DOHH2 (cell line): ENCODE results near the gene POC1B.

ENCODE experiments used
- H3F3A ChIP-seq: fragments of 200-600 bp; sonication (generic), shearing (Covaris generic); 2 replicates; pipeline ENCODE4 v1.6.0; 2016; ENCODE audit warnings: antibody characterized with exemption, mild to moderate bottlenecking; ENCODE audit not compliant: control insufficient read depth, insufficient read depth
- H3K27ac ChIP-seq: fragments of 200-600 bp; sonication (generic); 2 replicates; pipeline ENCODE4 v1.5.1; 2014; ENCODE audit warnings: low read depth, mild to moderate bottlenecking, low read length, moderate library complexity
- H3K27me3 ChIP-seq: fragments of 200-600 bp; sonication (generic); 2 replicates; pipeline ENCODE4 v1.6.1; 2014; ENCODE audit warnings: mild to moderate bottlenecking, low read length, mixed read lengths; ENCODE audit not compliant: control insufficient read depth
- H3K36me3 ChIP-seq: fragments of 200-600 bp; sonication (generic); 2 replicates; pipeline ENCODE4 v1.6.1; 2014; ENCODE audit warnings: mild to moderate bottlenecking, low read length, moderate library complexity, mixed read lengths; ENCODE audit not compliant: control insufficient read depth
- H3K4me1 ChIP-seq: fragments of 200-600 bp; sonication (generic); 2 replicates; pipeline ENCODE4 v1.6.1; 2014; ENCODE audit warnings: mild to moderate bottlenecking, low read length, mixed read lengths; ENCODE audit not compliant: control insufficient read depth
- H3K4me2 ChIP-seq: fragments of 200-600 bp; sonication (generic); 2 replicates; pipeline ENCODE4 v1.6.0; 2014; ENCODE audit warnings: mild to moderate bottlenecking, low read length, moderate library complexity
- H3K4me3 ChIP-seq: fragments of 200-600 bp; sonication (generic); 2 replicates; pipeline ENCODE4 v1.5.1; 2014; ENCODE audit warnings: mild to moderate bottlenecking, low read length, mixed read lengths
- H3K79me2 ChIP-seq: fragments of 200-600 bp; sonication (generic); 2 replicates; pipeline ENCODE4 v1.6.1; 2014; ENCODE audit warnings: mild to moderate bottlenecking, low read length, mixed read lengths; ENCODE audit not compliant: control insufficient read depth
- H3K9me2 ChIP-seq: fragments of 200-600 bp; sonication (generic); replicated peaks from 2 replicates; pipeline ENCODE4 v1.6.1; 2014; ENCODE audit warnings: mild to moderate bottlenecking, low read length, mixed read lengths; ENCODE audit not compliant: control insufficient read depth
- H3K9me3 ChIP-seq: fragments of 200-600 bp; sonication (generic); 2 replicates; pipeline ENCODE4 v1.6.1; 2014; ENCODE audit warnings: antibody characterized with exemption, low read length, mixed read lengths; ENCODE audit not compliant: control insufficient read depth, insufficient read depth
- H4K20me1 ChIP-seq: fragments of 200-600 bp; sonication (generic); 2 replicates; pipeline ENCODE4 v1.6.0; 2014; ENCODE audit warnings: low read depth, mild to moderate bottlenecking, antibody characterized with exemption, low read length, moderate library complexity; ENCODE audit not compliant: control insufficient read depth, insufficient read depth
- CTCF ChIP-seq: fragments of 200-600 bp; sonication (generic); IDR thresholded peaks from one replicate; pipeline ENCODE4 v1.5.1; 2014; ENCODE audit warnings: antibody characterized with exemption, mild to moderate bottlenecking, low read depth, low read length; ENCODE audit not compliant: poor library complexity, severe bottlenecking
- EZH2phosphoT487 ChIP-seq: fragments of 200-600 bp; sonication (generic); IDR thresholded peaks from 2 replicates; pipeline ENCODE4 v1.6.1; 2017; ENCODE audit warnings: borderline replicate concordance, mild to moderate bottlenecking, antibody characterized with exemption, low read length, moderate library complexity, mixed read lengths

The POC1B gene

GRCh38 chr12:89391726-89392336, 134.0 kb downstream of the POC1B start:
- Histone ChIP-seq H3K27ac (no peak overlapping the region), H3K4me2 (no peak overlapping the region), H3K36me3 (no peaks in the 10 kb centered on the region), H3K9me3 (no peaks in the 10 kb centered on the region), H3K79me2 (no peaks in the 10 kb centered on the region), H4K20me1 (no peaks in the 10 kb centered on the region), H3K27me3 (peaks cover 4% of the 10 kb centered on the region; the same call in 1 of the 2 replicates), H3K9me2 (no peaks in the 10 kb centered on the region), H3K4me3 (no peak overlapping the region), H3F3A (no peaks in the 10 kb centered on the region), H3K4me1 (no peaks in the 10 kb centered on the region)
- no peak for TF ChIP-seq EZH2phosphoT487
- no peak for TF ChIP-seq CTCF

- Histone ChIP-seq H3F3A (no peaks in the 10 kb centered on the region), H3K79me2 (no peaks in the 10 kb centered on the region), H3K4me1 (no peaks in the 10 kb centered on the region), H3K36me3 (no peaks in the 10 kb centered on the region), H4K20me1 (no peaks in the 10 kb centered on the region), H3K4me2 (no peak overlapping the region), H3K9me3 (no peaks in the 10 kb centered on the region), H3K27me3 (peaks cover 4% of the 10 kb centered on the region; the same call in 1 of the 2 replicates), H3K4me3 (no peak overlapping the region), H3K9me2 (no peaks in the 10 kb centered on the region), H3K27ac (no peak overlapping the region)
- TF ChIP-seq EZH2phosphoT487 (no peak), CTCF (no peak)
These were observed 134.8 kb downstream of the POC1B start for GRCh38 chr12:89390802-89391673.

GRCh38 chr12:89389755-89390661, 135.8 kb downstream of the POC1B start:
- H3K27me3 ChIP-seq = peaks cover 4% of the 10 kb centered on the region; the same call in 1 of the 2 replicates
- no peaks in the 10 kb centered on the region for H3K9me2 ChIP-seq
- H3F3A ChIP-seq = no peaks in the 10 kb centered on the region
- H3K79me2 ChIP-seq = no peaks in the 10 kb centered on the region
- no peaks in the 10 kb centered on the region for H3K4me1 ChIP-seq
- H3K9me3 ChIP-seq = no peaks in the 10 kb centered on the region
- no peak for TF ChIP-seq CTCF
- no peak for TF ChIP-seq EZH2phosphoT487
- no peaks in the 10 kb centered on the region for H3K36me3 ChIP-seq
- H4K20me1 ChIP-seq = no peaks in the 10 kb centered on the region
- H3K4me3 ChIP-seq = no peak overlapping the region
- no peak overlapping the region for H3K4me2 ChIP-seq
- H3K27ac ChIP-seq = no peak overlapping the region
